ENCODE data around the gene BCL11B. TPM values are rescaled to one million over a fixed set of nuclear protein-coding genes. Genes with fewer than 3 reads are reported as not detected.

BCL11B gene
- total and polyA plus RNA-seq, 2 of the 8 experiments (the other 6 are each of a cell fraction or from before 2014, with no cell fraction given) = 0.63 to 5.9 TPM

DNA sequence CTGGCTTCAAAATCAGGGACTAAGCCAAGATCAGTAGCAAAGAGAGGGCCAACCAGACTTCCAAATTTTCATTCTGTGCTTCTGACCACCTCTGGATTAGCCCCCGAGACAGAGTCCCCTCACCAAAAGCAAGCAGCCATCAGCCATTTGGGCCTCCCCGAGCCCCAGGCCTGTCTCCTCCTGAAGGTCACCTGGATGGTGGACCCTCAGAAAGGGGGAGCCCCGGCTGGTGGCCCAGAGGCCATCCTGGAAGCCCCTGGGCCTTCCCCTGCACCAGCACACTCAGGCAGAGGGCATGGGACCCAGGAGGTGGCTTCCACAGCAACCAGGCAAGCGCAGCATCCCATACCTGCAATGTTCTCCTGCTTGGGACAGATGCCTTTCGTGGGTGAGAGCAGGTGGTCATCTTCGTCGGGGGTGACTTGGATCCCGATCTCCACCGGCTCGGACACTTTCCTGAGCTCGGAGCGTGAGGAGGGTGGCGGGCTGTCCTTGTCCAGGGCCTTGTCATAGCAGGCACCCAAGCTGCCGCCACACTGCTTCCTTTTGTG is 14.8 kb downstream of the BCL11B start:
- Histone ChIP-seq H3K4me1 (replicated peaks in 1 of 4; ENCODE audit: control insufficient read depth in 3 of 4, insufficient read depth in 4 of 4, low read length in 3 of 4) (peaks cover 19 to 47% (median 27%) of the 10 kb centered on the region in 4 experiments), H2AFZ (ENCODE audit: low read length) (no peak overlapping the region), H4K20me1 (replicated peaks in 1 of 2; ENCODE audit: control insufficient read depth in 1 of 2, insufficient read depth in 2 of 2, low read length in 2 of 2) (no peaks in the 10 kb centered on the region), H3K27me3 (replicated peaks in 1 of 4; ENCODE audit: control insufficient read depth in 3 of 4, extremely low read depth in 1 of 4, insufficient read depth in 3 of 4, low read length in 3 of 4) (no peaks in the 10 kb centered on the region), H2BK12ac (ENCODE audit: low read depth, low read length) (peak overlapping the region; percentile 94; the same call in 1 of the 2 replicates), H4K5ac (ENCODE audit: insufficient read length, low read depth, low read length) (no peak overlapping the region), H4K8ac (ENCODE audit: extremely low read depth, insufficient read depth, low read length) (no peak overlapping the region; the same call in 1 of the 2 replicates), H3K23me2 (ENCODE audit: low read depth, low read length) (no peaks in the 10 kb centered on the region), H3K9ac (replicated peaks in 1 of 4; ENCODE audit: extremely low read depth in 1 of 4, low read depth in 3 of 4, low read length in 3 of 4) (no peak overlapping the region), H2BK15ac (ENCODE audit: low read length) (0 out of 2 replicates have a peak overlapping the region, but pooled peaks have one; percentile 61), H4K91ac (replicated peaks; ENCODE audit: insufficient read length, low read length) (peak overlapping the region; percentile 35), H3K4ac (replicated peaks; ENCODE audit: insufficient read length, low read depth, low read length) (no peak overlapping the region), H3K79me2 (ENCODE audit: control insufficient read depth in 1 of 2, insufficient read depth in 2 of 2, low read length in 2 of 2) (peaks cover 0 to 57% of the 10 kb centered on the region in 2 experiments; a peak in 2 of 4 replicates), H2AK5ac (ENCODE audit: low read depth, low read length) (peak overlapping the region; percentile 97; the same call in 1 of the 2 replicates), H3K18ac (ENCODE audit: extremely low read depth, low read length) (peak overlapping the region; percentile 64; the same call in 1 of the 2 replicates), H3K56ac (replicated peaks; ENCODE audit: insufficient read length, low read depth, low read length) (no peak overlapping the region), H3K27ac (ENCODE audit: low read depth, low read length) (no peak overlapping the region), H3K9me3 (ENCODE audit: insufficient read depth in 2 of 2, low read depth in 1 of 2, low read length in 1 of 2) (no peaks in the 10 kb centered on the region), H2BK120ac (replicated peaks; ENCODE audit: low read depth, low read length) (no peak overlapping the region), H2BK5ac (ENCODE audit: low read depth, low read length) (0 out of 2 replicates have a peak overlapping the region, but pooled peaks have one; percentile 31), H3K79me1 (ENCODE audit: low read depth, low read length) (peaks cover 18% of the 10 kb centered on the region), H3K4me2 (ENCODE audit: insufficient read depth in 1 of 2, low read depth in 2 of 2, low read length in 2 of 2) (no peak overlapping the region; a peak in 2 of 4 replicates), H3K4me3 (ENCODE audit: extremely low read depth in 1 of 4, insufficient read depth in 2 of 4, low read depth in 3 of 4, low read length in 4 of 4) (no peak overlapping the region), H3K36me3 (ENCODE audit: control insufficient read depth in 2 of 4, insufficient read depth in 4 of 4, low read length in 3 of 4) (no peaks in the 10 kb centered on the region), H3K14ac (ENCODE audit: insufficient read length) (no peak overlapping the region), H2BK20ac (ENCODE audit: low read length) (no peak overlapping the region), H3K23ac (ENCODE audit: insufficient read length) (no peak overlapping the region)
- ChIA-PET CTCF (ENCODE audit: partially characterized antibody) (interaction anchor here (1.5 kb wide), 1 partner anchor 9 kb away, joined by 3 read pairs; no protein-coding TSS in a partner anchor), POLR2A (ENCODE audit: partially characterized antibody) (interaction anchor here (1.7 kb wide), 1 partner anchor 12 kb away, joined by 7 read pairs; no protein-coding TSS in a partner anchor)
- FAIRE-seq (no peak), DNase-seq (ENCODE audit: low read depth in 1 of 2, low spot score in 2 of 2) (no peak)
- WGBS, 2 experiments (ENCODE audit: extremely low coverage in 1 of 2, insufficient coverage in 1 of 2, insufficient read length in 1 of 2, insufficient replicate concordance in 2 of 2, low coverage in 1 of 2, low lambda C conversion rate in 2 of 2, missing lambda C conversion rate in 1 of 2) = 85% methylated on average over 13 of the region's 14 CpGs; no CpG with 5 or more reads in 1 of the 2 experiments
- TF ChIP-seq CBX5 (IDR thresholded peaks at IDR 0.05; ENCODE audit: low read depth, low read length) (no peak), ZNF274 (IDR thresholded peaks at IDR 0.05; ENCODE audit: borderline replicate concordance, extremely low read depth, low read length) (no peak), CTCF (IDR thresholded peaks at IDR 0.05; ENCODE audit: control extremely low read depth in 1 of 3, insufficient read depth in 1 of 3, low read depth in 1 of 3, low read length in 3 of 3) (no peak), KDM4A (IDR thresholded peaks at IDR 0.05; ENCODE audit: low read depth, low read length, severe bottlenecking) (no peak), TEAD4 (IDR thresholded peaks at IDR 0.05; ENCODE audit: low read depth, low read length) (no peak), CHD2 (IDR thresholded peaks at IDR 0.05; ENCODE audit: low read length) (no peak)
- TF ChIP-seq, protein P1, sequence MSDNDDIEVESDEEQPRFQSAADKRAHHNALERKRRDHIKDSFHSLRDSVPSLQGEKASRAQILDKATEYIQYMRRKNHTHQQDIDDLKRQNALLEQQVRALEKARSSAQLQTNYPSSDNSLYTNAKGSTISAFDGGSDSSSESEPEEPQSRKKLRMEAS (IDR thresholded peaks at IDR 0.05) = no peak

Measured in H1 (cell line).